HG03159 (cell line): ENCODE results near the gene NUP205.
A peak's percentile ranks its signal among the peaks of the same experiment; 100 is the strongest.

Source experiments
- ATAC-seq: cut with Tn5 transposase; IDR thresholded peaks from one replicate; pipeline ENCODE4 v1.9.1; 2021; ENCODE audit warnings: mild to moderate bottlenecking, moderate library complexity; ENCODE audit not compliant: unreplicated experiment

NUP205 gene

GRCh38 chr7:135541029-135541428 is 16.7 kb upstream of the NUP205 start:
- ATAC-seq, result no peak

GRCh38 chr7:135550196-135550595 is 7.5 kb upstream of the NUP205 start:
- ATAC-seq, result no peak

- ATAC-seq, result no peak
Measured at GRCh38 chr7:135552148-135552547, 5.6 kb upstream of the NUP205 start.

GRCh38 chr7:135553346-135553745 is 4.4 kb upstream of the NUP205 start:
- ATAC-seq, result no peak

- ATAC-seq, result peak; percentile 58
Measured at GRCh38 chr7:135558337-135558767, 635 bp downstream of the NUP205 start.

GRCh38 chr7:135558881-135559280 is 1.2 kb downstream of the NUP205 start:
- ATAC-seq, result no peak

- no peak for ATAC-seq
Measured at GRCh38 chr7:135560631-135561030, 2.9 kb downstream of the NUP205 start.

GRCh38 chr7:135562720-135563119 is 5.0 kb downstream of the NUP205 start:
- ATAC-seq, result no peak

- no peak for ATAC-seq
Measured at GRCh38 chr7:135571834-135572233, 14.1 kb downstream of the NUP205 start.

- ATAC-seq, result no peak
Measured at GRCh38 chr7:135573541-135573940, 15.8 kb downstream of the NUP205 start.

- no peak for ATAC-seq
Measured at GRCh38 chr7:135575296-135575695, 17.6 kb downstream of the NUP205 start.

- ATAC-seq, result no peak
Measured at GRCh38 chr7:135578569-135578968, 20.9 kb downstream of the NUP205 start.

- ATAC-seq, result no peak
Measured at GRCh38 chr7:135584362-135585353, 26.9 kb downstream of the NUP205 start.

GRCh38 chr7:135597181-135597925 is 39.6 kb downstream of the NUP205 start:
- no peak for ATAC-seq

- no peak for ATAC-seq
Measured at GRCh38 chr7:135597926-135598305, 40.2 kb downstream of the NUP205 start.

- no peak for ATAC-seq
Measured at GRCh38 chr7:135599471-135599870, 41.8 kb downstream of the NUP205 start.

- ATAC-seq, result no peak
Measured at GRCh38 chr7:135600226-135600625, 42.5 kb downstream of the NUP205 start.

GRCh38 chr7:135601182-135601581 is 43.5 kb downstream of the NUP205 start:
- no peak for ATAC-seq

GRCh38 chr7:135602304-135602703 is 44.6 kb downstream of the NUP205 start:
- no peak for ATAC-seq

GRCh38 chr7:135616136-135616535 is 58.4 kb downstream of the NUP205 start:
- no peak for ATAC-seq

GRCh38 chr7:135617781-135618180 is 60.1 kb downstream of the NUP205 start:
- ATAC-seq, result no peak

GRCh38 chr7:135618510-135618909 is 60.8 kb downstream of the NUP205 start:
- no peak for ATAC-seq
